A673 (cell line): Measurements from ENCODE around the gene CHPT1. TPM values are rescaled to one million over a fixed set of nuclear protein-coding genes. Genes with fewer than 3 reads are reported as not detected.

Source experiments
- BruUV-seq: library from RNA; stranded (reverse); fragments of 400-500 nt; replicated peaks from 2 replicates; lab custom pipeline; 2021; lab: Mats Ljungman, UMichigan
- CTCF ChIA-PET: fragments of 300-600 bp; sonication (Branson Sonifier 250); formaldehyde crosslinking; loops from one replicate; lab custom pipeline; 2022; ENCODE audit warnings: antibody characterized with exemption; lab: Charles Lee
- POLR2A ChIA-PET: fragments of 300-600 bp; sonication (Branson Sonifier 250); formaldehyde crosslinking; loops from one replicate; lab custom pipeline; 2022; ENCODE audit warnings: antibody characterized with exemption; ENCODE audit not compliant: low non-redundant PET; lab: Charles Lee
- DNase-seq: peaks from one replicate; pipeline ENCODE4 v3.0.0-alpha.2; 2015; ENCODE audit warnings: low spot score
- H3K27ac ChIP-seq: fragments of 200-600 bp; sonication (generic); 2 replicates; pipeline ENCODE4 v1.5.1; 2016; ENCODE audit warnings: mixed run types, low read depth, mild to moderate bottlenecking, mixed read lengths, antibody characterized with exemption, low read length; ENCODE audit not compliant: poor library complexity, severe bottlenecking
- H3K27me3 ChIP-seq: fragments of 200-600 bp; sonication (generic); replicated peaks from 2 replicates; pipeline ENCODE4 v1.6.1; 2017; ENCODE audit warnings: mixed run types, low read depth, mild to moderate bottlenecking, mixed read lengths, antibody characterized with exemption, low read length; ENCODE audit not compliant: insufficient read depth, poor library complexity
- H3K36me3 ChIP-seq: fragments of 200-600 bp; sonication (generic); 2 replicates; pipeline ENCODE4 v1.6.1; 2016; ENCODE audit warnings: mixed run types, mild to moderate bottlenecking, mixed read lengths, antibody characterized with exemption, low read length; ENCODE audit not compliant: insufficient read depth, poor library complexity, severe bottlenecking
- H3K4me1 ChIP-seq: fragments of 200-600 bp; sonication (generic); 2 replicates; pipeline ENCODE4 v1.6.1; 2017; ENCODE audit warnings: mixed run types, mild to moderate bottlenecking, mixed read lengths, antibody characterized with exemption, low read length; ENCODE audit not compliant: insufficient read depth, poor library complexity, severe bottlenecking
- H3K4me3 ChIP-seq: fragments of 200-600 bp; sonication (generic); 2 replicates; pipeline ENCODE4 v1.5.1; 2016; ENCODE audit warnings: low read depth, mixed run types, mild to moderate bottlenecking, mixed read lengths, low read length; ENCODE audit not compliant: poor library complexity, severe bottlenecking
- H3K9me3 ChIP-seq: fragments of 200-600 bp; sonication (generic); 2 replicates; pipeline ENCODE4 v1.6.1; 2016; ENCODE audit warnings: mixed run types, low read depth, mild to moderate bottlenecking, mixed read lengths, antibody characterized with exemption, low read length; ENCODE audit not compliant: poor library complexity, severe bottlenecking
- EZH2 ChIP-seq: fragments of 200-600 bp; sonication (generic); IDR thresholded peaks from 2 replicates; pipeline ENCODE4 v1.6.1; 2017; ENCODE audit warnings: borderline replicate concordance, low read depth, mild to moderate bottlenecking, mixed read lengths, antibody characterized with exemption, low read length; ENCODE audit not compliant: poor library complexity, severe bottlenecking
- intact Hi-C: fragments of 100-400 bp; cut with micrococcal nuclease; formaldehyde crosslinking; loops from one replicate; pipeline ENCODE4 v1.10.0; 2022; ENCODE audit not compliant: unreplicated experiment
- total RNA-seq: library from RNA; stranded (reverse); gene quantifications from 2 replicates; pipeline ENCODE4 v1.2.3, GENCODE V29; 2021
- TF ChIP-seq, protein P1 (sequence below): fragments of 300-800, 200-600 bp; sonication (generic); conservative IDR thresholded peaks from 2 replicates; pipeline ENCODE4 v1.5.1; 2017; ENCODE audit warnings: low read depth, mild to moderate bottlenecking, antibody characterized with exemption, low read length, moderate library complexity, mixed read lengths

The CHPT1 gene
- total RNA-seq, 1 experiment from 2014 or later: 31.6 TPM

DNA sequence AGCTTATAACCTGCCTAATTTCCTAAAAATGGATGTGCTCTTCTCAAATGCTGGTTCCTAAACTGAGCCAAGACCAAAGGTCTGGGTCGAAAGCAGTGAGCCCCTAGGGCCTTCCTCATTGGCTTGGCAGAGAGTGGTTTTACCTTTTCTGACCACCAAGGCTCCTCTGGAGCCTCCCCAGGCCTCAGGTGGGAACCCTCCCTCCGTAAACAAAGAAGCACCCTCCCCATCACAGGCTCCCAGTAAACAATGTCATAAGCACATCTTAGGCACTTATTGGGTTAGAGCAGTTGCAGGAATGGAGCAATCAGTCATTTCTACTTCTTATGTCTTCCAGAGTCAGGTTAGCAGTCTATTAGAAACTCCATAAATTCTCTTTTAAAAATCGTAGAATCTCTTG is 6.0 kb downstream of the CHPT1 start:
- H3K4me3 ChIP-seq: no peak overlapping the region
- no peaks in the 10 kb centered on the region for H3K36me3 ChIP-seq
- no peak for TF ChIP-seq EZH2
- ChIA-PET POLR2A (no interaction called here), CTCF (no interaction called here)
- H3K4me1 ChIP-seq: no peaks in the 10 kb centered on the region
- no TSS peak for BruUV-seq
- intact Hi-C loops: no loop called here
- no peaks in the 10 kb centered on the region for H3K9me3 ChIP-seq
- DNase-seq: no peak
- H3K27me3 ChIP-seq: no peaks in the 10 kb centered on the region
- H3K27ac ChIP-seq: no peak overlapping the region

DNA sequence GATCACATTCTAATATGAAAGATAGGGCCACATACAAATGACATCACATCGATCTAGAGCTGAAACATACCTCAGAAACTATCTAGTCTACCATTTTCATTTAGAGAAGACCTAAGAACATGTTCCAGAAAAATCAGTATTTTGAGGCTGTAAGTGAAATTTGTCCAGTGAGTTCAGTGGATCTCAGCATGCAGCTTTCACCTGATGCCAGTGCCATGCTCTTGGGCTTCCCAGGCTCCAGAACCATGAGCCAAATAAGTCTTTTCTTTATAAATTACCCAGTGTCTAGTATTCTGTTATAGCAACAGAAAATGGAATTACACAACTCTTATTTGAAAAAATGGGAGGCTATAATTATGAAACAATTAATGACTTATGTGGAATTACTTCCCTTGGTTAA is 9.0 kb downstream of the CHPT1 start:
- ChIA-PET POLR2A (no interaction called here), CTCF (no interaction called here)
- Histone ChIP-seq H3K4me3 (no peak overlapping the region), H3K9me3 (no peaks in the 10 kb centered on the region), H3K4me1 (no peaks in the 10 kb centered on the region), H3K27me3 (no peaks in the 10 kb centered on the region), H3K36me3 (no peaks in the 10 kb centered on the region), H3K27ac (no peak overlapping the region)
- DNase-seq: no peak
- BruUV-seq: no TSS peak
- intact Hi-C loops: no loop called here
- TF ChIP-seq, protein P1, sequence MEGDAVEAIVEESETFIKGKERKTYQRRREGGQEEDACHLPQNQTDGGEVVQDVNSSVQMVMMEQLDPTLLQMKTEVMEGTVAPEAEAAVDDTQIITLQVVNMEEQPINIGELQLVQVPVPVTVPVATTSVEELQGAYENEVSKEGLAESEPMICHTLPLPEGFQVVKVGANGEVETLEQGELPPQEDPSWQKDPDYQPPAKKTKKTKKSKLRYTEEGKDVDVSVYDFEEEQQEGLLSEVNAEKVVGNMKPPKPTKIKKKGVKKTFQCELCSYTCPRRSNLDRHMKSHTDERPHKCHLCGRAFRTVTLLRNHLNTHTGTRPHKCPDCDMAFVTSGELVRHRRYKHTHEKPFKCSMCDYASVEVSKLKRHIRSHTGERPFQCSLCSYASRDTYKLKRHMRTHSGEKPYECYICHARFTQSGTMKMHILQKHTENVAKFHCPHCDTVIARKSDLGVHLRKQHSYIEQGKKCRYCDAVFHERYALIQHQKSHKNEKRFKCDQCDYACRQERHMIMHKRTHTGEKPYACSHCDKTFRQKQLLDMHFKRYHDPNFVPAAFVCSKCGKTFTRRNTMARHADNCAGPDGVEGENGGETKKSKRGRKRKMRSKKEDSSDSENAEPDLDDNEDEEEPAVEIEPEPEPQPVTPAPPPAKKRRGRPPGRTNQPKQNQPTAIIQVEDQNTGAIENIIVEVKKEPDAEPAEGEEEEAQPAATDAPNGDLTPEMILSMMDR: no peak
- no peak for TF ChIP-seq EZH2

DNA sequence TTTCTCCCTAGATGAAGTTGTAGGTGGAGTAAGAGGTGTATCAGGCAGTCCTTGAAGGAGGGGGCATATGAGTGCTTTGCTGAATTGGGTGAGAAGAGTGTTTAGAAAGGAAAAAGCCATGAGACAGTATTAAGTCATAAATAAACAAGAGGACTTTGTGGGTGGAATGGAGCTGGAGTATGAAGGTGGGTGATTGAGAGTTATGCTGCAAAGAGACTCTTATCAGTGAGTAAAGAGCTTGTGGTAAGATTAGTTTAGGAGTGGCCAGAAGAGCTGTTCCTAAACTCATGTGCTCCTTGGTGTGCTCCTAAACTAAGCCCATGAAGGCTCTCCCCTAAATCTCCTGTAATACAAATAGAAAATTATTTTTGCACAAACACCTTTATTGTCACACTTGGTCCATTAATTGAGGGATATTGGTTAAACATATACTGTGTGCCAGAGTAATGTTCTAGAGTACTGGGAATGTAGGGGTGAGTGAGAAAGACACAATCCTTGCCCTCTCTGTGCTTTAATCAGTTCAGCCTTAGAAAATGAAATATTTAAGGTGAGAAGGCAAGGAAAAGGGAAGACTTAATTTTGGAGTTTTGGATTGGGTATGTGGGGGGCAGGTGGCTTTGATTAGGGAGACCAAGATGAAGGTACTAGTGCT is 9.8 kb downstream of the CHPT1 start:
- POLR2A ChIA-PET: no interaction called here
- TF ChIP-seq, protein P1: no peak
- no peak for TF ChIP-seq EZH2
- CTCF ChIA-PET: no interaction called here

DNA sequence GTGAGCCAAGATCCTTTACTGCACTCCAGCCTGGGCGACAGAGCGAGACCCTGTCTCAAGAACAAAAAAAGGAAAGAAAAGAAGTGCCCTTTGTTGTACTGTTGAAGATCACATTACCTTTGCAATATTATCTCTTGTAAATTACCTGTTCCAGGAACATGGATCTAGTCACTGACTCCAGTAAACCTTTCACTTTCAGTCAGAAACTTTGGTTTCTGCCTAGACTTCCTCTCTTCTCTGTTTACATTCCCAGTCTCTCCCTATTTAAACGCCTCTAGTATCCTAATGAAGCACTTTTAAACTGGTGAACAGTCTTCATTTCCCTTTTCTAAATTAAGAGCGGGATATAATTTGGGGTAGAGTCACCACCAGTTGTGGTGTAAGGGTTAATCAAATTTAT is 12.8 kb downstream of the CHPT1 start:
- Histone ChIP-seq H3K4me1 (no peaks in the 10 kb centered on the region), H3K27ac (no peak overlapping the region), H3K4me3 (no peak overlapping the region), H3K27me3 (no peaks in the 10 kb centered on the region), H3K36me3 (no peaks in the 10 kb centered on the region), H3K9me3 (no peaks in the 10 kb centered on the region)
- ChIA-PET POLR2A (no interaction called here), CTCF (no interaction called here)
- DNase-seq: no peak
- intact Hi-C loops: no loop called here
- no TSS peak for BruUV-seq
- TF ChIP-seq, protein P1: no peak
- TF ChIP-seq EZH2: no peak

More for the DNA sequence above, 9.8 kb downstream of the CHPT1 start:
- no peaks in the 10 kb centered on the region for H3K4me1 ChIP-seq
- no peaks in the 10 kb centered on the region for H3K27me3 ChIP-seq
- no peaks in the 10 kb centered on the region for H3K36me3 ChIP-seq
- no peaks in the 10 kb centered on the region for H3K9me3 ChIP-seq
- intact Hi-C loops: no loop called here
- BruUV-seq: no TSS peak
- H3K4me3 ChIP-seq: no peak overlapping the region
- no peak overlapping the region for H3K27ac ChIP-seq
- DNase-seq: no peak
